SK-N-SH treated with all-trans-retinoic acid at 6 μM for 48 hours (cell line): Measurements from ENCODE around the gene TFB2M.
A peak's percentile ranks its signal among the peaks of the same experiment; 100 is the strongest.

Experiments
- ATAC-seq: fragments of 200-7000 bp; cut with Tn5 transposase; 3 replicates; pipeline ENCODE4 v1.9.1; 2020; ENCODE audit warnings: mild to moderate bottlenecking, moderate library complexity
- ARNTL ChIP-seq: fragments of 450-650 bp; formaldehyde crosslinking; IDR thresholded peaks from 2 replicates; pipeline ENCODE4 v1.5.0; 2020; ENCODE audit warnings: low read depth, mild to moderate bottlenecking, moderate library complexity, borderline replicate concordance
- BACH2 ChIP-seq: fragments of 250-450 bp; sonication (Bioruptor Pico); IDR thresholded peaks from 2 replicates; pipeline ENCODE4 v1.9.0; 2021; ENCODE audit warnings: mild to moderate bottlenecking, borderline replicate concordance
- CSDC2 ChIP-seq: fragments of 250-450 bp; sonication (Bioruptor Pico); IDR thresholded peaks from 2 replicates; pipeline ENCODE4 v1.5.0; 2020; ENCODE audit warnings: mild to moderate bottlenecking, moderate library complexity
- ESRRG ChIP-seq: fragments of 250-450 bp; sonication (Bioruptor Pico); IDR thresholded peaks from 2 replicates; pipeline ENCODE4 v1.6.1; 2021; ENCODE audit warnings: mild to moderate bottlenecking
- GLIS3 ChIP-seq: fragments of 250-450 bp; sonication (Bioruptor Pico); IDR thresholded peaks from 2 replicates; pipeline ENCODE4 v1.5.0; 2020; ENCODE audit warnings: mild to moderate bottlenecking, moderate library complexity
- ISL1 ChIP-seq: fragments of 250-450 bp; sonication (Bioruptor Pico); IDR thresholded peaks from 2 replicates; pipeline ENCODE4 v2.1.2; 2022; ENCODE audit warnings: mild to moderate bottlenecking, moderate library complexity
- OSR1 ChIP-seq: fragments of 250-450 bp; sonication (Bioruptor Pico); IDR thresholded peaks from 2 replicates; pipeline ENCODE4 v1.8.0; 2022; ENCODE audit warnings: moderate library complexity, mild to moderate bottlenecking, inconsistent platforms
- PATZ1 ChIP-seq: fragments of 250-450 bp; sonication (Bioruptor Pico); IDR thresholded peaks from 2 replicates; pipeline ENCODE4 v1.8.0; 2020; ENCODE audit warnings: mild to moderate bottlenecking, moderate library complexity, borderline replicate concordance
- POU6F1 ChIP-seq: fragments of 250-450 bp; sonication (Bioruptor Pico); IDR thresholded peaks from 2 replicates; pipeline ENCODE4 v1.8.0; 2021; ENCODE audit warnings: low read depth, mild to moderate bottlenecking, moderate library complexity, borderline replicate concordance
- PPARA ChIP-seq: fragments of 250-450 bp; sonication (Bioruptor Pico); IDR thresholded peaks from 2 replicates; pipeline ENCODE4 v1.5.0; 2020; ENCODE audit warnings: mild to moderate bottlenecking, borderline replicate concordance
- SNAI2 ChIP-seq: fragments of 250-450 bp; sonication (Bioruptor Pico); IDR thresholded peaks from 2 replicates; pipeline ENCODE4 v1.5.0; 2020; ENCODE audit warnings: mild to moderate bottlenecking, moderate library complexity
- TCF4 ChIP-seq: fragments of 250-450 bp; sonication (Bioruptor Pico); IDR thresholded peaks from 2 replicates; pipeline ENCODE4 v1.8.0; 2021; ENCODE audit warnings: mild to moderate bottlenecking, moderate library complexity, borderline replicate concordance
- TOX ChIP-seq: fragments of 250-450 bp; sonication (Bioruptor Pico); IDR thresholded peaks from 2 replicates; pipeline ENCODE4 v1.8.0; 2021; ENCODE audit warnings: mild to moderate bottlenecking, moderate library complexity, borderline replicate concordance
- TSHZ2 ChIP-seq: fragments of 250-450 bp; sonication (Bioruptor Pico); IDR thresholded peaks from 2 replicates; pipeline ENCODE4 v1.5.0; 2020; ENCODE audit warnings: mild to moderate bottlenecking, moderate library complexity
- ZC3H10 ChIP-seq: fragments of 250-450 bp; sonication (Bioruptor Pico); IDR thresholded peaks from 2 replicates; pipeline ENCODE4 v1.5.1; 2021; ENCODE audit warnings: mild to moderate bottlenecking, moderate library complexity
- ZFP3 ChIP-seq: fragments of 250-450 bp; sonication (Bioruptor Pico); IDR thresholded peaks from 2 replicates; pipeline ENCODE4 v1.5.0; 2020; ENCODE audit warnings: mild to moderate bottlenecking, moderate library complexity
- ZNF565 ChIP-seq: fragments of 450-650 bp; formaldehyde crosslinking; conservative IDR thresholded peaks from 2 replicates; pipeline ENCODE4 v1.5.0; 2020; ENCODE audit warnings: low read depth, mild to moderate bottlenecking, moderate library complexity
- ZNF70 ChIP-seq: fragments of 450-650 bp; formaldehyde crosslinking; IDR thresholded peaks from 2 replicates; pipeline ENCODE4 v1.5.0; 2020; ENCODE audit warnings: mild to moderate bottlenecking, moderate library complexity
- TF ChIP-seq, protein P1 (sequence below): fragments of 250-450 bp; sonication (Bioruptor Pico); IDR thresholded peaks from 2 replicates; pipeline ENCODE4 v1.5.1; 2021; ENCODE audit warnings: mild to moderate bottlenecking, moderate library complexity

TFB2M gene

DNA sequence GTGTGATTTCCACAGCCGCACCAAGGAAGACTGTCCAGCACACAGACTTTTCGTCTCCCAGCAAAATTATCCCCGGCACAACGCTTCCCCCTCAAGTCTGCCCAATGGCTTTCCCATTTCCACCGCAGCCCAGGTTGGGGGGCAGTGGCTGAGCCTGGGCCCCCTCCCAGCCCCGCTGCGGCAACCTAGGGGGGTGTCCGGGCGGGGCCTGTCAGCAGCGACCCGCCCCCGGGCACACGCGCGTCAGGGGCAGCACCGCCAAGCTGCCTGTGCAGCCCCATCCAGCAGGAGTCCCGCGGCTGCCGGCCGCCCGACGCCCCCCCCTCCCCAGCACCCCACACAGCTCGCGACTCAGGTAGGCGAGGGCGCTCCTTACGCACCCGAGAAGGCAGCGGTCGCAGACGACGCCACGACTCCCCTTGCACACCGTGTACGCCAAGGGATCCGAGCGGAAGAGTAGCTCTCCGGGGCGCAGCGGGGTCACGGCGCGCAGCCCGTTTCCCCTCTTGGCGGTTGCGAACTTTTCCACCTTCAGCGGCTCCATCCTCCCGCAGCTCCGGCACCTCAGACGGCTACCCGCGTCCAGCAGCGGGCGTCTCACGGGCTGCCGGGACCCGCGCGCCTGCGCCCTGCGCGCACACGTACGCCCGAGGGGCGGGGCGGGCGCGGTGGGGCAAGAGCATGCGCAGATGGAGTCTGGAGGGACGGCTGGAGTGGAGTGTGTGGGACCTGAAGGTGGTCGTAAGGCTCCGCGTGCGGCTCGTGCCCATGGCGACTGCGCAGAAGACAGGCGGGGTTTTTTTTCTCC is 59.2 kb downstream of the TFB2M start, which contains the start of gene SMYD3:
TSS of gene SMYD3 (minus strand) at position 606 of the 808 bp plus-strand sequence.
- TF ChIP-seq PATZ1 (CRISPR knock-in tag) (no peak), ZC3H10 (CRISPR knock-in tag) (no peak), CSDC2 (CRISPR knock-in tag) (no peak), ESRRG (no peak), ZFP3 (CRISPR knock-in tag) (no peak), TCF4 (CRISPR knock-in tag) (no peak), PPARA (CRISPR knock-in tag) (no peak), POU6F1 (CRISPR knock-in tag) (no peak), BACH2 (no peak), ARNTL (no peak), GLIS3 (CRISPR knock-in tag) (no peak), TSHZ2 (CRISPR knock-in tag) (no peak), ZNF70 (CRISPR knock-in tag) (no peak), SNAI2 (CRISPR knock-in tag) (no peak), ISL1 (CRISPR knock-in tag) (no peak), TOX (no peak)
- TF ChIP-seq, protein P1, sequence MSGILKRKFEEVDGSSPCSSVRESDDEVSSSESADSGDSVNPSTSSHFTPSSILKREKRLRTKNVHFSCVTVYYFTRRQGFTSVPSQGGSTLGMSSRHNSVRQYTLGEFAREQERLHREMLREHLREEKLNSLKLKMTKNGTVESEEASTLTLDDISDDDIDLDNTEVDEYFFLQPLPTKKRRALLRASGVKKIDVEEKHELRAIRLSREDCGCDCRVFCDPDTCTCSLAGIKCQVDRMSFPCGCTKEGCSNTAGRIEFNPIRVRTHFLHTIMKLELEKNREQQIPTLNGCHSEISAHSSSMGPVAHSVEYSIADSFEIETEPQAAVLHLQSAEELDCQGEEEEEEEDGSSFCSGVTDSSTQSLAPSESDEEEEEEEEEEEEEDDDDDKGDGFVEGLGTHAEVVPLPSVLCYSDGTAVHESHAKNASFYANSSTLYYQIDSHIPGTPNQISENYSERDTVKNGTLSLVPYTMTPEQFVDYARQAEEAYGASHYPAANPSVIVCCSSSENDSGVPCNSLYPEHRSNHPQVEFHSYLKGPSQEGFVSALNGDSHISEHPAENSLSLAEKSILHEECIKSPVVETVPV (CRISPR knock-in tag) = no peak
- ATAC-seq = peak; percentile 94

DNA sequence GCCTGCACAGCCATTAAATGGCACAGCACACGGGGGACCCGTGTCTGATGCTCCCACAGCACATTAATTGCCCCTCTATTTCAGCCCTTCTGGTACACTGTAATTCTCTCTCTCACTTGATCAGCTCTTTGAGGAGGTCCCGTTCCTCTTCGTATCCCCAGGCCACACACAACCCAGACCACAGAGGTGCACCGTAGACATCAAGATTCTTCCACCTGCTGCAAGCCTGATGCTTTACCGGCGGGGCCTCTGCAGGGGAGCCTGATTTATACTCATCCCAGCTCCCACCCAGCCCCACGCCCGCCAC is 59.7 kb downstream of the TFB2M start:
- TF ChIP-seq ZNF565 = no peak
- TF ChIP-seq TCF4 (CRISPR knock-in tag) = no peak
- TF ChIP-seq ARNTL = no peak
- no peak for TF ChIP-seq CSDC2 (CRISPR knock-in tag)
- no peak for TF ChIP-seq SNAI2 (CRISPR knock-in tag)
- TF ChIP-seq, protein P1 (CRISPR knock-in tag) = no peak
- no peak for TF ChIP-seq BACH2
- no peak for TF ChIP-seq ZFP3 (CRISPR knock-in tag)
- TF ChIP-seq POU6F1 (CRISPR knock-in tag) = no peak
- no peak for TF ChIP-seq PATZ1 (CRISPR knock-in tag)
- no peak for TF ChIP-seq OSR1
- peak; percentile 42 for ATAC-seq
